K562 (cell line): ENCODE data around the gene GDF11. TPM values are rescaled to one million over a fixed set of nuclear protein-coding genes. Genes with fewer than 3 reads are reported as not detected.

ENCODE experiments used
- E2F5 ChIP-seq: sonication (generic); formaldehyde crosslinking; IDR thresholded peaks from 2 replicates; pipeline ENCODE4 v1.8.0; 2022; ENCODE audit warnings: mild to moderate bottlenecking, missing genetic modification reagents
- HDAC6 ChIP-seq: IDR thresholded peaks from 2 replicates; pipeline ENCODE4 v1.6.1; 2012; ENCODE audit warnings: low read depth, mild to moderate bottlenecking, control low read depth, inconsistent platforms, low read length, moderate library complexity
- PCBP1 ChIP-seq: fragments of 200-400 bp; formaldehyde crosslinking; IDR thresholded peaks from 2 replicates; pipeline ENCODE4 v1.6.1; 2018; ENCODE audit warnings: mild to moderate bottlenecking, low read depth, low read length; ENCODE audit not compliant: poor library complexity, severe bottlenecking
- SP1 ChIP-seq: sonication (generic); formaldehyde crosslinking; IDR thresholded peaks from 2 replicates; pipeline ENCODE4 v1.8.1; 2022; ENCODE audit warnings: mild to moderate bottlenecking, missing genetic modification reagents
- ZFPM2 ChIP-seq: fragments of 250-450 bp; sonication (Bioruptor Pico); IDR thresholded peaks from 2 replicates; pipeline ENCODE4 v1.5.1; 2022; ENCODE audit warnings: mild to moderate bottlenecking
- ZNF766 ChIP-seq: fragments of 200-800 bp; sonication (Bioruptor generic); conservative IDR thresholded peaks from 2 replicates; pipeline ENCODE4 v1.6.1; 2016; ENCODE audit warnings: missing genetic modification characterization, missing compliant biosample characterization
- polyA plus RNA-seq, 8 experiments: library from polyadenylated mRNA; depleted of rRNA in 4 of 8; stranded (reverse) in 5 of 8; unstranded in 3 of 8; fragments of >200 nt; fragmentation: Nextera tagmentation in 2 of 8; fragmentation: Illumina TruSeq in 1 of 8; extraction: Ambion mirVana in 2 of 8; extraction: Trizol in 1 of 8; gene quantifications; 2 replicates each; pipeline versions ENCODE4 v1.2.1 to v1.2.3, GENCODE V29; 2011 to 2014; ENCODE audit warnings: inconsistent platforms in 1 of 8, missing spikeins in 1 of 8
- total RNA-seq, 7 experiments: library from RNA; depleted of rRNA in 6 of 7; stranded (reverse); fragments of >200 nt in 6 of 7; fragmentation: Illumina TruSeq in 2 of 7; extraction: Trizol in 2 of 7; gene quantifications; 2 replicates each; pipeline versions ENCODE4 v1.2.1 to v1.2.3, GENCODE V29; 2011 to 2021; ENCODE audit warnings: low replicate concordance in 1 of 7
- TF ChIP-seq, protein P1 (sequence below), 2 experiments: fragments of 450-650 bp; IDR thresholded peaks; 2 replicates each; pipeline ENCODE4 v1.6.1; 2016; ENCODE audit warnings: mild to moderate bottlenecking in 2 of 2, borderline replicate concordance in 1 of 2, low read depth in 1 of 2, moderate library complexity in 1 of 2
- TF ChIP-seq, protein P2 (sequence below): fragments of 450-650 bp; IDR thresholded peaks from 2 replicates; pipeline ENCODE4 v1.6.1; 2014; ENCODE audit warnings: low read depth, mild to moderate bottlenecking, moderate library complexity, borderline replicate concordance
- TF ChIP-seq, protein P3 (sequence below): fragments of 200-800 bp; sonication (Bioruptor generic); IDR thresholded peaks from 2 replicates; pipeline ENCODE4 v1.6.1; 2016; ENCODE audit warnings: missing genetic modification characterization, missing compliant biosample characterization

Gene GDF11
- total and polyA plus RNA-seq, 9 of the 15 experiments (the other 6 are each of a cell fraction or from before 2014, with no cell fraction given) = 1.4 to 15.7 (median 4.8) TPM

DNA sequence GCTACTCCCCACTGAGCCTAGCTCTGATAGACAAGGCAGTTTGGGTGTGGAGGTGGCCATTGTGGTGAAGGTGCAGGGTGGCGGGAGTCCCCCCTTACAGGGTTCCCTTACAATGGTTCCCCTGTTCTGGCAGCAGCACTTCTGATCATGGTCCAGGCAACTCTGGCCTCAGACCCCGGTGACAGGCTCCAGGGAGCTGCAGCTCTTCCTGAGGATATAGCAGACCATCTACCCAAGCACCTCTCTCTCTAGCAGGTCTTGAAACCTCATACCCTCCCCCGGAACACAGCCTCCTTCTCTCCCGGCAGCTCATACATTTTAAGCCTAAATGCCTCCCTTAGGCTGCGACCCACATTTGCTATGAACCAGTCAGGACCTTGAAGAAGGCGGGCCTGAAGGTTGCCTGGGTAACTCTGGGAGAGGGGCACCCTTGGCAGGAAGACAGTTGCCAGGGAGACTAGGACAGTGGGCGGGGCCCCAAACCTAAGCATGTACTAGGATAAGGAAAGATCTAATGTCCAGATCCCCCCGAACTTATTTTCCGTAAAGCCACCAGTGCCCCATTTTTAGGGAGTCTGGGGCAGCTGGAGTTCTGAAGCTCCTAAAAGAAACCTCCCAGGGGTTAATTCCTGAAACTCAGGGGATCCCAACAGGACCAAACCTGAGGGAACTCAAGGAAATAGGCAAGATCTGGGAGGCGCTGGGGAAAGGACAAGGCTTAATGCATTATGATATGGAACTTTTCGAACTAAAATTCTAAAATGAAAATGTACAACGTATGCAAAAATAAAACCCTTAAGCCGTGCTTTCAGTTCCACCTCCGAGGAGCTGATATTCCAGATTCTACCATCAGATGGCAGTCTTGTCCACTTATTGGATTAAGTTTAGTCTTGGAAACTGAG is 4.5 kb upstream of the GDF11 start (continued):
- TF ChIP-seq, protein P1, sequence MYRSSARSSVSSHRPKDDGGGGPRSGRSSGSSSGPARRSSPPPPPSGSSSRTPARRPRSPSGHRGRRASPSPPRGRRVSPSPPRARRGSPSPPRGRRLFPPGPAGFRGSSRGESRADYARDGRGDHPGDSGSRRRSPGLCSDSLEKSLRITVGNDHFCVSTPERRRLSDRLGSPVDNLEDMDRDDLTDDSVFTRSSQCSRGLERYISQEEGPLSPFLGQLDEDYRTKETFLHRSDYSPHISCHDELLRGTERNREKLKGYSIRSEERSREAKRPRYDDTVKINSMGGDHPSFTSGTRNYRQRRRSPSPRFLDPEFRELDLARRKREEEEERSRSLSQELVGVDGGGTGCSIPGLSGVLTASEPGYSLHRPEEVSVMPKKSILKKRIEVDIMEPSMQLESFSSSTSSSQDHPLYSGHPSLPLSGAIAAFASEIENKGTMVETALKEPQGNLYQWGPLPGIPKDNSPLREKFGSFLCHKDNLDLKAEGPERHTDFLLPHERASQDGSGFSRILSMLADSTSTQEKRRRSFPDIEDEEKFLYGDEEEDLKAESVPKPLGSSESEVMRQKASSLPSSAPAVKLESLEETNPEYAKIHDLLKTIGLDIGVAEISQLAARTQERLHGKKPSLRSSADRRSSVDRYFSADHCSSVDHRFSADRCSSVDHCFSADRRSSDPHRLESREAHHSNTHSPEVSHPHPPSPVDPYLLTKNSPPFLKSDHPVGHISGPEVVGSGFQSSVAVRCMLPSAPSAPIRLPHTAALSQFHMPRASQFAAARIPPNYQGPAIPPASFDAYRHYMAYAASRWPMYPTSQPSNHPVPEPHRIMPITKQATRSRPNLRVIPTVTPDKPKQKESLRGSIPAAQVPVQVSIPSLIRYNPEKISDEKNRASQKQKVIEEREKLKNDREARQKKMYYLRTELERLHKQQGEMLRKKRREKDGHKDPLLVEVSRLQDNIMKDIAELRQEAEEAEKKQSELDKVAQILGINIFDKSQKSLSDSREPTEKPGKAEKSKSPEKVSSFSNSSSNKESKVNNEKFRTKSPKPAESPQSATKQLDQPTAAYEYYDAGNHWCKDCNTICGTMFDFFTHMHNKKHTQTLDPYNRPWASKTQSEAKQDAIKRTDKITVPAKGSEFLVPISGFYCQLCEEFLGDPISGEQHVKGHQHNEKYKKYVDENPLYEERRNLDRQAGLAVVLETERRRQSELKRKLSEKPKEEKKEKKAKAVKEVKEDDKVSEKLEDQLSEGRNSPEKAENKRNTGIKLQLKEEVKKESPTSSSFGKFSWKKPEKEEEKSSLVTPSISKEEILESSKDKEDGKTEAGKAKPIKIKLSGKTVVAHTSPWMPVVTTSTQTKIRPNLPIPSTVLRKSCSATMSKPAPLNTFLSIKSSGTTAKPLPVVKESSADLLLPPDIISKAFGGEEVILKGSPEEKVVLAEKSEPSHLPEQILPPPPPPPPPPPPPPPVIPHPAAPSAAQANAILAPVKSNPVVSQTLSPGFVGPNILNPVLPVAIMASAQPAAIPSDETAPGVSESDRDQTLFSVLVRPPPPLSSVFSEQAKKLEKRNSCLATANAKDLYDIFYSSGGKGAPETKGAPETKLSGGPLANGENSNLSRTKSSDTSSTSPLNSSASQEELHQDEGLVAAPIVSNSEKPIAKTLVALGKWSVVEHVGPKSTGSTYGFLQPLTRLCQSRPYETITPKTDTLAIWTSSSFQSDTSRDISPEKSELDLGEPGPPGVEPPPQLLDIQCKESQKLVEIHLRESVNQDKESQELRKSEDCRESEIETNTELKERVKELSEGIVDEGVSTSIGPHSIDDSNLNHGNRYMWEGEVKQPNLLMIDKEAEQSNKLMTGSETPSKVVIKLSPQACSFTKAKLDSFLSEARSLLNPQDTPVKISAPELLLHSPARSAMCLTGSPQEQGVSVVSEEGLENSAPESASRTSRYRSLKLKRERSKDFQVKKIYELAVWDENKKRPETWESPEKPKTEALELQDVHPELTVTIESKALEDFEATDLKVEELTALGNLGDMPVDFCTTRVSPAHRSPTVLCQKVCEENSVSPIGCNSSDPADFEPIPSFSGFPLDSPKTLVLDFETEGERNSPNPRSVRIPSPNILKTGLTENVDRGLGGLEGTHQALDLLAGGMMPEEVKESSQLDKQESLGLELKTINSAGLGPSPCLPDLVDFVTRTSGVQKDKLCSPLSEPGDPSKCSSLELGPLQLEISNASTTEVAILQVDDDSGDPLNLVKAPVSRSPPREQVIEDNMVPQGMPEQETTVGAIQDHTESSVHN (IDR thresholded peaks at IDR 0.05; ENCODE audit: borderline replicate concordance in 1 of 2, low read depth in 1 of 2) = no peak
- TF ChIP-seq SP1 (CRISPR knock-in tag) (peak; percentile 73), ZNF766 (CRISPR knock-in tag) (peak; percentile 78), E2F5 (no peak), ZFPM2 (CRISPR knock-in tag) (no peak), HDAC6 (no peak), PCBP1 (no peak)
- TF ChIP-seq, protein P2, sequence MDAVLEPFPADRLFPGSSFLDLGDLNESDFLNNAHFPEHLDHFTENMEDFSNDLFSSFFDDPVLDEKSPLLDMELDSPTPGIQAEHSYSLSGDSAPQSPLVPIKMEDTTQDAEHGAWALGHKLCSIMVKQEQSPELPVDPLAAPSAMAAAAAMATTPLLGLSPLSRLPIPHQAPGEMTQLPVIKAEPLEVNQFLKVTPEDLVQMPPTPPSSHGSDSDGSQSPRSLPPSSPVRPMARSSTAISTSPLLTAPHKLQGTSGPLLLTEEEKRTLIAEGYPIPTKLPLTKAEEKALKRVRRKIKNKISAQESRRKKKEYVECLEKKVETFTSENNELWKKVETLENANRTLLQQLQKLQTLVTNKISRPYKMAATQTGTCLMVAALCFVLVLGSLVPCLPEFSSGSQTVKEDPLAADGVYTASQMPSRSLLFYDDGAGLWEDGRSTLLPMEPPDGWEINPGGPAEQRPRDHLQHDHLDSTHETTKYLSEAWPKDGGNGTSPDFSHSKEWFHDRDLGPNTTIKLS = no peak
- TF ChIP-seq, protein P3, sequence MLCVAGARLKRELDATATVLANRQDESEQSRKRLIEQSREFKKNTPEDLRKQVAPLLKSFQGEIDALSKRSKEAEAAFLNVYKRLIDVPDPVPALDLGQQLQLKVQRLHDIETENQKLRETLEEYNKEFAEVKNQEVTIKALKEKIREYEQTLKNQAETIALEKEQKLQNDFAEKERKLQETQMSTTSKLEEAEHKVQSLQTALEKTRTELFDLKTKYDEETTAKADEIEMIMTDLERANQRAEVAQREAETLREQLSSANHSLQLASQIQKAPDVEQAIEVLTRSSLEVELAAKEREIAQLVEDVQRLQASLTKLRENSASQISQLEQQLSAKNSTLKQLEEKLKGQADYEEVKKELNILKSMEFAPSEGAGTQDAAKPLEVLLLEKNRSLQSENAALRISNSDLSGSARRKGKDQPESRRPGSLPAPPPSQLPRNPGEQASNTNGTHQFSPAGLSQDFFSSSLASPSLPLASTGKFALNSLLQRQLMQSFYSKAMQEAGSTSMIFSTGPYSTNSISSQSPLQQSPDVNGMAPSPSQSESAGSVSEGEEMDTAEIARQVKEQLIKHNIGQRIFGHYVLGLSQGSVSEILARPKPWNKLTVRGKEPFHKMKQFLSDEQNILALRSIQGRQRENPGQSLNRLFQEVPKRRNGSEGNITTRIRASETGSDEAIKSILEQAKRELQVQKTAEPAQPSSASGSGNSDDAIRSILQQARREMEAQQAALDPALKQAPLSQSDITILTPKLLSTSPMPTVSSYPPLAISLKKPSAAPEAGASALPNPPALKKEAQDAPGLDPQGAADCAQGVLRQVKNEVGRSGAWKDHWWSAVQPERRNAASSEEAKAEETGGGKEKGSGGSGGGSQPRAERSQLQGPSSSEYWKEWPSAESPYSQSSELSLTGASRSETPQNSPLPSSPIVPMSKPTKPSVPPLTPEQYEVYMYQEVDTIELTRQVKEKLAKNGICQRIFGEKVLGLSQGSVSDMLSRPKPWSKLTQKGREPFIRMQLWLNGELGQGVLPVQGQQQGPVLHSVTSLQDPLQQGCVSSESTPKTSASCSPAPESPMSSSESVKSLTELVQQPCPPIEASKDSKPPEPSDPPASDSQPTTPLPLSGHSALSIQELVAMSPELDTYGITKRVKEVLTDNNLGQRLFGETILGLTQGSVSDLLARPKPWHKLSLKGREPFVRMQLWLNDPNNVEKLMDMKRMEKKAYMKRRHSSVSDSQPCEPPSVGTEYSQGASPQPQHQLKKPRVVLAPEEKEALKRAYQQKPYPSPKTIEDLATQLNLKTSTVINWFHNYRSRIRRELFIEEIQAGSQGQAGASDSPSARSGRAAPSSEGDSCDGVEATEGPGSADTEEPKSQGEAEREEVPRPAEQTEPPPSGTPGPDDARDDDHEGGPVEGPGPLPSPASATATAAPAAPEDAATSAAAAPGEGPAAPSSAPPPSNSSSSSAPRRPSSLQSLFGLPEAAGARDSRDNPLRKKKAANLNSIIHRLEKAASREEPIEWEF (CRISPR knock-in tag) = no peak
